Psoas muscle (tissue), 8 donors: ENCODE data around the gene SYCP3. TPM values are rescaled to one million over a fixed set of nuclear protein-coding genes. Genes with fewer than 3 reads are reported as not detected.

Experiments used
- ATAC-seq, 4 donors: fragments of 200-7000 bp; cut with Tn5 transposase; one replicate each; pipeline ENCODE4 v1.9.1; 2020; ENCODE audit warnings: moderate library complexity in 3 of 4, mild to moderate bottlenecking in 2 of 4
- DNase-seq, 2 donors: peaks; one replicate each; pipeline ENCODE4 v3.0.0-alpha.2; 2020
- H3K27ac ChIP-seq: fragments of 200-600 bp; one replicate; pipeline ENCODE4 v1.8.0; 2022
- H3K27me3 ChIP-seq, 3 donors: fragments of 200-600 bp in 1 of 3; one replicate each; pipeline versions ENCODE4 v1.6.1 to v1.8.0; 2013 to 2022; ENCODE audit warnings: low read length in 2 of 3, mild to moderate bottlenecking in 2 of 3, moderate library complexity in 1 of 3; ENCODE audit not compliant: insufficient read depth in 3 of 3
- H3K36me3 ChIP-seq, 2 donors: fragments of 200-600 bp in 1 of 2; one replicate each; pipeline versions ENCODE4 v1.6.1 to v1.8.0; 2013 to 2022; ENCODE audit warnings: low read depth in 1 of 2, mild to moderate bottlenecking in 1 of 2, moderate library complexity in 1 of 2; ENCODE audit not compliant: insufficient read depth in 1 of 2
- H3K4me1 ChIP-seq: fragments of 200-600 bp; one replicate; pipeline ENCODE4 v1.8.0; 2022
- H3K4me3 ChIP-seq: fragments of 200-600 bp; one replicate; pipeline ENCODE4 v1.8.0; 2022; ENCODE audit warnings: mild to moderate bottlenecking
- H3K9me3 ChIP-seq: fragments of 200-600 bp; one replicate; pipeline ENCODE4 v1.8.0; 2022
- WGBS, 3 donors: extraction: QIAGEN DNeasy Blood & Tissue Kit; methylation state at CpG; one replicate each; pipeline versions ENCODE4 v1.1.6 to v1.1.7; 2013; 5-methylcytosine and 5-hydroxymethylcytosine counted together
- intact Hi-C, 2 donors: fragments of 100-400 bp; cut with DNase I; formaldehyde crosslinking; loops; one replicate each; pipeline versions ENCODE4 v1.11.0 to v1.14.2; 2022
- polyA plus RNA-seq, 3 donors: library from polyadenylated mRNA; stranded (reverse); fragments of 200-250 nt; gene quantifications; one replicate each; pipeline ENCODE4 v1.2.3, GENCODE V29; 2013
- total RNA-seq, 4 donors: library from RNA; stranded (reverse); fragmentation: NEBNext Ultra II Directional in 2 of 4; extraction: Animal tissue kit (Norgen Biotek cat#: 25700) in 2 of 4; gene quantifications; one replicate each; pipeline versions ENCODE4 v1.2.1 to v1.2.4, GENCODE V29; 2021 to 2023
- TF ChIP-seq, protein P1 (sequence below): fragments of 200-600 bp; IDR thresholded peaks from one replicate; pipeline ENCODE4 v1.8.0; 2022; ENCODE audit warnings: antibody characterized with exemption
- donor health status: healthy with polysubstance abuse.
- donor health status: DM: no; HTN: no; CAD: no; lungs with moderate emphysema.
- donor health status: Bipolar disorder and iron deficiency.
- donor health status: healthy.
- donor health status: DM: yes; HTN: yes; CAD: no.
- donor health status: DM: no; HTN: no; CAD: no.
- donor health status: DM: no; HTN: no; CAD: no.
- donor health status: DM: yes; HTN: yes; CAD: no.

The SYCP3 gene
- total and polyA plus RNA-seq, 7 donors = 0.04 to 0.28 (median 0.23) TPM; not detected in 4

DNA sequence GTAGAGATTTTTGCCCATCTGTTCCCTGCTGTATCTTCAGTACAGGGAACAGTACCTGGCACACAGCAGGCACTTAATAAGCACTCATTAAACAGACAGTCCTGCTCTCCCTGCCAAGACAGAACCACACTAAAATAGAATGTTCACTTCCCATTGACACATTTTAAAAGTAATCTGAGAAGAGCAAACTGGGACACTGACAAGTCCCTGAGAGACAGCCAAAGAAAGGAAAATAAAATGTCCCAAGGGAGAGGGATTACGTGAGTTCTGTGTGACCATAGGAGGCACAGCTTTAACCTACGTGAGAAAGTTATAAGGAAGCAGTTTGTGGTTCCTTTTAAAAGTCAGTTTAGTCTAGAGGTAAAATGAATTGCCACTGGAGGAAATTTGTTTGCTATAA, 43.9 kb upstream of the SYCP3 start:
- TF ChIP-seq, protein P1, sequence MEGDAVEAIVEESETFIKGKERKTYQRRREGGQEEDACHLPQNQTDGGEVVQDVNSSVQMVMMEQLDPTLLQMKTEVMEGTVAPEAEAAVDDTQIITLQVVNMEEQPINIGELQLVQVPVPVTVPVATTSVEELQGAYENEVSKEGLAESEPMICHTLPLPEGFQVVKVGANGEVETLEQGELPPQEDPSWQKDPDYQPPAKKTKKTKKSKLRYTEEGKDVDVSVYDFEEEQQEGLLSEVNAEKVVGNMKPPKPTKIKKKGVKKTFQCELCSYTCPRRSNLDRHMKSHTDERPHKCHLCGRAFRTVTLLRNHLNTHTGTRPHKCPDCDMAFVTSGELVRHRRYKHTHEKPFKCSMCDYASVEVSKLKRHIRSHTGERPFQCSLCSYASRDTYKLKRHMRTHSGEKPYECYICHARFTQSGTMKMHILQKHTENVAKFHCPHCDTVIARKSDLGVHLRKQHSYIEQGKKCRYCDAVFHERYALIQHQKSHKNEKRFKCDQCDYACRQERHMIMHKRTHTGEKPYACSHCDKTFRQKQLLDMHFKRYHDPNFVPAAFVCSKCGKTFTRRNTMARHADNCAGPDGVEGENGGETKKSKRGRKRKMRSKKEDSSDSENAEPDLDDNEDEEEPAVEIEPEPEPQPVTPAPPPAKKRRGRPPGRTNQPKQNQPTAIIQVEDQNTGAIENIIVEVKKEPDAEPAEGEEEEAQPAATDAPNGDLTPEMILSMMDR = no peak
- intact Hi-C loops = no loop called here
- Histone ChIP-seq H3K27me3 (no peaks in the 10 kb centered on the region), H3K4me1 (peaks cover 15% of the 10 kb centered on the region), H3K9me3 (no peaks in the 10 kb centered on the region), H3K36me3 (peaks cover 0 to 13% of the 10 kb centered on the region in 2 donors), H3K27ac (peak overlapping the region; percentile 78), H3K4me3 (no peak overlapping the region)
- ATAC-seq = peak; percentile 84 to 96 (median 90)
- WGBS, 3 donors = 13 to 30% (median 15%) methylated on average over 2 of the region's 2 CpGs
- DNase-seq = no peak

DNA sequence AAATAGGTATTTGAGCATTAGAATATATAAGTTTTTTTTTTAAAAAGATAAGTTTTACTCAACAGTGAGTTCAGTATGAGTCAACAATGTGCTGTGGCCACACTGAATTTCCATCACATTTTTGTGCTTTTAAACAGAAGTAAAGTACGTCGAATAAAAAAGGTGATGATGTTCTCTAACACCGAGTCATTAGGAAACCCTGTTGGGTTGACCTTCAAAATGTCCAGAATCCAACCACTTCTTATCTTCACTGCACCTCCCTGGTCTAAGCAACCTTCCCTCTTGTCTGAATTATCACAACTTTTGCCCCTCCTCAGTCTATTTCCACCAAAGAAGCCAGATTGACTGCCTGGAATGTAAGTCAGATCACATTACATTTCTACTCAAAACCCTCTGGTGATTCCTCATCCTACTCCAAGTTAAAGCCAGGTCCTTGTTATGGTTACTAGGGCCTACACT, 43.0 kb upstream of the SYCP3 start:
- TF ChIP-seq, protein P1 = no peak
- Histone ChIP-seq H3K27me3 (no peaks in the 10 kb centered on the region), H3K4me3 (no peak overlapping the region), H3K4me1 (peaks cover 24% of the 10 kb centered on the region), H3K36me3 (peaks cover 0 to 6% of the 10 kb centered on the region in 2 donors), H3K27ac (peak overlapping the region; percentile 78), H3K9me3 (no peaks in the 10 kb centered on the region)
- DNase-seq (no peak), ATAC-seq (no peak)
- intact Hi-C loops = no loop called here
- WGBS, 3 donors = 92 to 98% (median 95%) methylated on average over 3 of the region's 3 CpGs

DNA sequence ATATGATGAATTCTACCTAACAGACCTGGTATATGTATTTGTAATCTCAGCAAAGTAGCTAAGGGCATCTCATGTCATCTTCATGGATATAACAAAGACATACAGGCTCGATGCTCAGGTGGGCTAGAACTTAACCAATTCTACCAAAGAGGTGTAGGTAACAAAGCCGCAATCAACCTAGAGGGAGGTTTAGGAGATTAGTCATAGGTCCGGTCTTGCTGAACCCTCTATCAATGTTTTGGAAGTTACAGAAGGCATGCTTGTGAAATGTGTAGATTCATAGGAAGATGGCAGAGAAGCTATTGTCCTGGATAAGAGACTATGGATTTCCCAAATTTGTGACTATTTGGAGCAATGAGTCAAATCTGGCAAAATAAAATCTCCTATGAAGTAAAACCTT, 42.6 kb upstream of the SYCP3 start:
- Histone ChIP-seq H3K27me3 (no peaks in the 10 kb centered on the region), H3K4me3 (no peak overlapping the region), H3K27ac (no peak overlapping the region), H3K36me3 (peaks cover 0 to 6% of the 10 kb centered on the region in 2 donors), H3K9me3 (no peaks in the 10 kb centered on the region), H3K4me1 (peaks cover 28% of the 10 kb centered on the region)
- no peak for DNase-seq
- intact Hi-C loops = no loop called here
- WGBS, 3 donors = 91 to 94% (median 92%) methylated on average over 3 of the region's 3 CpGs
- no peak for ATAC-seq
- TF ChIP-seq, protein P1 = no peak

DNA sequence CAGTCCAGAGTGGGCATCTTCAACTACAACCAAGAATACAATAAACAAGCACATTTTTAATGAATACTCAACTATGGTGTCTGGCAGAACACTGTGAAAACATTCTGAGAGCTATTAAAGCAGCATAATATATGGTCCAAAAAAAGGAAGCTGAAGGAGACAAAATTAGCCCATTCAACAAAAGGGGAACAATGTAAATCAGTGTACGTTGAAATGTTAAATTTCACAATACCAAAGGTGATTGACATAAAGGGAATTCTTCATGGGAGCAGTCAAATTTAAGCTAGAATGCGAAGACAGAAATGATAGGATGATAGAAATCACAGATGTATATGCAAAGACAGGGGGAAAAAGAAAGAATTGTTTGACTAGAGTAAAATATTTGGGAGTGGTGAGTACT, 41.3 kb upstream of the SYCP3 start:
- Histone ChIP-seq H3K4me3 (no peak overlapping the region), H3K9me3 (no peaks in the 10 kb centered on the region), H3K27ac (no peak overlapping the region), H3K36me3 (peaks cover 0 to 10% of the 10 kb centered on the region in 2 donors), H3K27me3 (no peaks in the 10 kb centered on the region), H3K4me1 (peaks cover 28% of the 10 kb centered on the region)
- ATAC-seq (no peak), DNase-seq (no peak)
- TF ChIP-seq, protein P1 = no peak
- intact Hi-C loops = no loop called here
- 82 to 95% (median 83%) methylated on average over 2 of the region's 2 CpGs for WGBS, 3 donors

DNA sequence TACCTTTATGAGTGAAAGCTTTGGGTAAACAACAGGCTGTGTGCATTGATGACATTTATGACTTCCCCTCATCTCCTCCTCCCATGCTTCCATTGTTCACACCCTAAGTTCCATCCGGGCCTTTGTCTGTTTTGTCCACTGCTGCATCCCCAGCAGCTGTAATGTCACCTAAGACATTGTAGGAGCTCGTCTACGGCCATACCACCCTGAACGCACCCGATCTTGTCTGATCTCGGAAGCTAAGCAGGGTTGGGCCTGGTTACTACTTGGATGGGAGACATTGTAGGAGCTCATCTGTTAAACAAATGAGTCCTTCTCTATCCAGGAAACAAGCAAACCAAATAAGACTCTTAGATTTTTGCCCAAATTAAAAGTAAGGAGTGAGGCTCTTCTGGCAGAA, 40.4 kb upstream of the SYCP3 start:
- Histone ChIP-seq H3K27ac (no peak overlapping the region), H3K36me3 (peaks cover 0 to 6% of the 10 kb centered on the region in 2 donors), H3K27me3 (no peaks in the 10 kb centered on the region), H3K9me3 (no peaks in the 10 kb centered on the region), H3K4me1 (peaks cover 28% of the 10 kb centered on the region), H3K4me3 (no peak overlapping the region)
- TF ChIP-seq, protein P1 = no peak
- 92 to 95% (median 94%) methylated on average over 6 of the region's 6 CpGs for WGBS, 3 donors
- intact Hi-C loops = loop anchor here in 1 of 2 donors (2.0 kb wide), 1 partner anchor 51 kb away; the partner anchor contains the start of gene GNPTAB
- ATAC-seq = no peak
- DNase-seq = no peak
